ENCODE data around the gene FABP7.

DNA sequence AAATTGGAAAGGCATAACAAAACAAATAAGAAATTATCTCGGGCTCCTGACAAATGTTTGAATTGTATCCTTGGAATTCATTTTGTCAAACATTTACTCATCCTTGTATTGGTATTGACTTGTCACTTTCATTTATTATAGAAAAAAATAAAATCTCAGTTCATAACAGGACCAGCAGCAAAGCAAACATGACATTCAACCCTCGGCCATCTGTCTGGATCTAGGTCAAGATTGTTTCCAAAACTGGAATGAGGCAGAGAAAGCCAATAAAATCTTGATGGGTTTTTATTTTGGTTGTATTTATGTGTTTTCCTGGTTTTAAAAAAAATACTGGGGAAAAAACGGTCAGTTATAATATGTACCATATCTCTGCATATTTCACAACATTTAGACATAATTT, 42.9 kb upstream of the FABP7 start:
- TF ChIP-seq, protein P1, sequence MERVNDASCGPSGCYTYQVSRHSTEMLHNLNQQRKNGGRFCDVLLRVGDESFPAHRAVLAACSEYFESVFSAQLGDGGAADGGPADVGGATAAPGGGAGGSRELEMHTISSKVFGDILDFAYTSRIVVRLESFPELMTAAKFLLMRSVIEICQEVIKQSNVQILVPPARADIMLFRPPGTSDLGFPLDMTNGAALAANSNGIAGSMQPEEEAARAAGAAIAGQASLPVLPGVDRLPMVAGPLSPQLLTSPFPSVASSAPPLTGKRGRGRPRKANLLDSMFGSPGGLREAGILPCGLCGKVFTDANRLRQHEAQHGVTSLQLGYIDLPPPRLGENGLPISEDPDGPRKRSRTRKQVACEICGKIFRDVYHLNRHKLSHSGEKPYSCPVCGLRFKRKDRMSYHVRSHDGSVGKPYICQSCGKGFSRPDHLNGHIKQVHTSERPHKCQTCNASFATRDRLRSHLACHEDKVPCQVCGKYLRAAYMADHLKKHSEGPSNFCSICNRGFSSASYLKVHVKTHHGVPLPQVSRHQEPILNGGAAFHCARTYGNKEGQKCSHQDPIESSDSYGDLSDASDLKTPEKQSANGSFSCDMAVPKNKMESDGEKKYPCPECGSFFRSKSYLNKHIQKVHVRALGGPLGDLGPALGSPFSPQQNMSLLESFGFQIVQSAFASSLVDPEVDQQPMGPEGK (CRISPR knock-in tag; IDR thresholded peaks at IDR 0.05; ENCODE audit: borderline replicate concordance) = no peak
- TF ChIP-seq ISL1 (CRISPR knock-in tag; IDR thresholded peaks at IDR 0.05) = no peak
